Endothelial cell of umbilical vein (primary cell): Measurements from ENCODE around the gene MMP14. TPM values are rescaled to one million over a fixed set of nuclear protein-coding genes. Genes with fewer than 3 reads are reported as not detected.
"Not testable (repeated sequence)": the region's sequence is repeated elsewhere in the genome, so short reads cannot be mapped to it uniquely, and the experiment has no call there.

Experiments
- BruUV-seq: library from RNA; stranded (reverse); fragments of 400-500 nt; replicated peaks from 2 replicates; lab custom pipeline; 2021; lab: Mats Ljungman, UMichigan
- CTCF ChIA-PET: fragments of 300-600, 350-600 bp; sonication (Branson Sonifier 250); formaldehyde crosslinking; loops from one replicate; lab custom pipeline; 2021; ENCODE audit warnings: antibody characterized with exemption, inconsistent platforms; lab: Charles Lee
- POLR2A ChIA-PET: fragments of 300-600, 350-600 bp; sonication (Branson Sonifier 250); formaldehyde crosslinking; loops from one replicate; lab custom pipeline; 2021; ENCODE audit warnings: antibody characterized with exemption, inconsistent platforms; lab: Charles Lee
- DNase-seq: peaks from one replicate; pipeline ENCODE4 v3.0.0-alpha.2; 2011; ENCODE audit warnings: low read depth, low spot score
- FAIRE-seq: peaks from 2 replicates; lab custom pipeline; 2011; peaks lifted over from hg19 to GRCh38; lab: Jason Lieb, UNC
- H2AFZ ChIP-seq: 2 replicates; pipeline ENCODE4 v1.6.0; 2012; ENCODE audit warnings: low read depth, low read length, control low read depth, inconsistent platforms
- H3K27ac ChIP-seq: 2 replicates; pipeline ENCODE4 v1.5.1; 2011; ENCODE audit warnings: low read depth, mild to moderate bottlenecking, control low read depth, low read length, moderate library complexity; ENCODE audit not compliant: insufficient read depth
- H3K27me3 ChIP-seq, 2 experiments: 2 replicates each; pipeline versions ENCODE4 v1.6.0 to v1.6.1; 2011; ENCODE audit warnings: low read length in 2 of 2, mixed read lengths in 1 of 2; ENCODE audit not compliant: control insufficient read depth in 2 of 2, insufficient read depth in 2 of 2
- H3K36me3 ChIP-seq, 2 experiments: 2 replicates in 1 of 2; 3 replicates in 1 of 2; pipeline ENCODE4 v1.5.1; 2011; ENCODE audit warnings: low read length in 2 of 2, mild to moderate bottlenecking in 1 of 2, moderate library complexity in 1 of 2; ENCODE audit not compliant: control insufficient read depth in 2 of 2, insufficient read depth in 2 of 2; ENCODE audit errors: extremely low read depth in 1 of 2
- H3K4me1 ChIP-seq: 3 replicates; pipeline ENCODE4 v1.5.1; 2011; ENCODE audit warnings: mild to moderate bottlenecking, low read length; ENCODE audit not compliant: control insufficient read depth, insufficient read depth; ENCODE audit errors: extremely low read depth
- H3K4me2 ChIP-seq: 2 replicates; pipeline ENCODE4 v1.6.1; 2011; ENCODE audit warnings: low read length, control low read depth, mixed read lengths; ENCODE audit not compliant: insufficient read depth
- H3K4me3 ChIP-seq, 3 experiments: fragments of 200-600 bp in 1 of 3; sonication (generic), shearing (Covaris generic) in 1 of 3; replicated peaks in 1 of 3; 2 replicates each; pipeline ENCODE4 v1.5.1; 2011 to 2016; ENCODE audit warnings: control low read depth in 3 of 3, low read length in 3 of 3, mild to moderate bottlenecking in 2 of 3, inconsistent platforms in 1 of 3, low read depth in 1 of 3, moderate library complexity in 1 of 3; ENCODE audit not compliant: insufficient read depth in 1 of 3
- H3K79me2 ChIP-seq: 2 replicates; pipeline ENCODE4 v1.6.0; 2012; ENCODE audit warnings: low read length, inconsistent platforms; ENCODE audit not compliant: control insufficient read depth, insufficient read depth
- H3K9ac ChIP-seq: replicated peaks from 2 replicates; pipeline ENCODE3; 2011; ENCODE audit warnings: low read length, control low read depth; ENCODE audit not compliant: insufficient read depth; ENCODE audit errors: extremely low read depth
- H3K9me1 ChIP-seq: replicated peaks from 3 replicates; pipeline ENCODE4 v1.6.0; 2011; ENCODE audit warnings: mild to moderate bottlenecking, low read length; ENCODE audit not compliant: control insufficient read depth, insufficient read depth; ENCODE audit errors: extremely low read depth
- H3K9me3 ChIP-seq: replicated peaks from 2 replicates; pipeline ENCODE4 v1.5.1; 2012; ENCODE audit warnings: low read length, inconsistent platforms; ENCODE audit not compliant: control insufficient read depth, insufficient read depth
- H4K20me1 ChIP-seq: replicated peaks from 2 replicates; pipeline ENCODE3; 2011; ENCODE audit warnings: mild to moderate bottlenecking, low read length; ENCODE audit not compliant: control insufficient read depth, insufficient read depth; ENCODE audit errors: extremely low read depth
- EZH2 ChIP-seq: IDR thresholded peaks from 2 replicates; pipeline ENCODE4 v1.6.1; 2012; ENCODE audit warnings: borderline replicate concordance, low read depth, mild to moderate bottlenecking, moderate library complexity, low read length, inconsistent platforms; ENCODE audit not compliant: severe bottlenecking
- FOS ChIP-seq: IDR thresholded peaks from 2 replicates; pipeline ENCODE4 v1.6.1; 2011; ENCODE audit warnings: mild to moderate bottlenecking, low read length, moderate library complexity, borderline replicate concordance; ENCODE audit not compliant: insufficient read depth
- JUN ChIP-seq: IDR thresholded peaks from 2 replicates; pipeline ENCODE4 v1.6.1; 2011; ENCODE audit warnings: borderline replicate concordance, low read depth; ENCODE audit not compliant: insufficient read length, insufficient read depth
- POLR2A ChIP-seq: IDR thresholded peaks from 2 replicates; pipeline ENCODE4 v1.6.1; 2012; ENCODE audit warnings: low read depth, mild to moderate bottlenecking, control low read depth, low read length
- POLR2AphosphoS5 ChIP-seq: IDR thresholded peaks from 2 replicates; pipeline ENCODE4 v1.6.1; 2012; ENCODE audit warnings: low read depth, mild to moderate bottlenecking, control low read depth, low read length, moderate library complexity; ENCODE audit not compliant: insufficient read depth
- dilution Hi-C: fragments of 300-500 bp; cut with MboI; formaldehyde crosslinking; loops from one replicate; pipeline ENCODE4 v1.15.0; 2019; ENCODE audit warnings: low sequenced_read_pairs; ENCODE audit not compliant: extremely low pct_ligation_motif_present
- intact Hi-C: fragments of 100-400 bp; cut with micrococcal nuclease; formaldehyde crosslinking; loops from one replicate; pipeline ENCODE4 v1.10.0; 2022
- polyA plus RNA-seq, 4 experiments: library from polyadenylated mRNA; depleted of rRNA in 3 of 4; stranded (reverse) in 3 of 4; unstranded in 1 of 4; fragments of >200 nt; gene quantifications; 2 replicates each; pipeline versions ENCODE4 v1.2.1 to v1.2.3, GENCODE V29; 2011 to 2012; ENCODE audit warnings: missing spikeins in 1 of 4
- total RNA-seq: library from RNA; stranded (reverse); gene quantifications from 2 replicates; pipeline ENCODE4 v1.2.3, GENCODE V29; 2021
- TF ChIP-seq, protein P1 (sequence below), 2 donors: IDR thresholded peaks; 1 replicate in 1 of 2; 2 replicates in 1 of 2; pipeline ENCODE4 v1.5.1; 2011; ENCODE audit warnings: low read length in 2 of 2, mild to moderate bottlenecking in 2 of 2, moderate library complexity in 2 of 2, control low read depth in 1 of 2, inconsistent platforms in 1 of 2, low read depth in 1 of 2; ENCODE audit not compliant: insufficient read depth in 1 of 2; ENCODE audit errors: extremely low read depth in 1 of 2

Gene MMP14
- total and polyA plus RNA-seq, 2 donors (not counting 3 experiments of a cell fraction or from before 2014, with no cell fraction given) = 506 to 603 TPM

DNA sequence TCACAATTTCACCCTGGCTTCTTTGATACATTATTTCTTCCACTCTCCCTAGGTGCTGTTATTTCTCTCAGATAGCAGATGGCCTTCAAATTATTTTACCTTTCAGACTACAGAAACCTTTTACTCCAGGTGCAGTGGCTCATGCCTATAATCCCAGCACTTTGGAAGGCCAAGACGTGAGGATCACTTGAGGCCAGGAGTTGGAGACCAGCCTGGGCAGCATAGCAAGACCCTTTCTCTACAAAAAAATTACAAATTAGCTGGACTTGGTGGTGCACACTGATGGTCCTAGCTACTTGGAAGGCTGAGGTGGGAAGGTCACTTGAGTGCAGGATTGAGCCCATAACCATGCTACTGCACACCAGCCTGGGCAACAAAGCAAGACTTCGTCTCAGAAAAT, 44.2 kb upstream of the MMP14 start:
- no peak overlapping the region for H2AFZ ChIP-seq
- DNase-seq = no peak
- no peak for FAIRE-seq
- H3K4me1 ChIP-seq = no peaks in the 10 kb centered on the region
- intact Hi-C loops = no loop called here
- no peaks in the 10 kb centered on the region for H3K9me1 ChIP-seq
- no peak overlapping the region for H3K4me3 ChIP-seq
- dilution Hi-C loops = no loop called here
- no peaks in the 10 kb centered on the region for H3K9me3 ChIP-seq
- BruUV-seq = no TSS peak
- POLR2A ChIA-PET = no interaction called here
- H4K20me1 ChIP-seq = no peaks in the 10 kb centered on the region
- peaks cover 0 to 3% of the 10 kb centered on the region in 2 experiments for H3K36me3 ChIP-seq
- H3K9ac ChIP-seq = no peak overlapping the region
- H3K4me2 ChIP-seq = no peak overlapping the region
- no peaks in the 10 kb centered on the region for H3K79me2 ChIP-seq
- peaks cover 0 to 5% of the 10 kb centered on the region in 2 experiments for H3K27me3 ChIP-seq
- no peak for TF ChIP-seq JUN
- TF ChIP-seq POLR2AphosphoS5 = no peak
- TF ChIP-seq POLR2A = no peak
- no peak for TF ChIP-seq EZH2
- TF ChIP-seq, protein P1, sequence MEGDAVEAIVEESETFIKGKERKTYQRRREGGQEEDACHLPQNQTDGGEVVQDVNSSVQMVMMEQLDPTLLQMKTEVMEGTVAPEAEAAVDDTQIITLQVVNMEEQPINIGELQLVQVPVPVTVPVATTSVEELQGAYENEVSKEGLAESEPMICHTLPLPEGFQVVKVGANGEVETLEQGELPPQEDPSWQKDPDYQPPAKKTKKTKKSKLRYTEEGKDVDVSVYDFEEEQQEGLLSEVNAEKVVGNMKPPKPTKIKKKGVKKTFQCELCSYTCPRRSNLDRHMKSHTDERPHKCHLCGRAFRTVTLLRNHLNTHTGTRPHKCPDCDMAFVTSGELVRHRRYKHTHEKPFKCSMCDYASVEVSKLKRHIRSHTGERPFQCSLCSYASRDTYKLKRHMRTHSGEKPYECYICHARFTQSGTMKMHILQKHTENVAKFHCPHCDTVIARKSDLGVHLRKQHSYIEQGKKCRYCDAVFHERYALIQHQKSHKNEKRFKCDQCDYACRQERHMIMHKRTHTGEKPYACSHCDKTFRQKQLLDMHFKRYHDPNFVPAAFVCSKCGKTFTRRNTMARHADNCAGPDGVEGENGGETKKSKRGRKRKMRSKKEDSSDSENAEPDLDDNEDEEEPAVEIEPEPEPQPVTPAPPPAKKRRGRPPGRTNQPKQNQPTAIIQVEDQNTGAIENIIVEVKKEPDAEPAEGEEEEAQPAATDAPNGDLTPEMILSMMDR (IDR thresholded peaks at IDR 0.05; ENCODE audit: extremely low read depth in 1 of 2, insufficient read depth in 1 of 2, low read depth in 1 of 2, low read length in 2 of 2) = no peak
- no peak for TF ChIP-seq FOS
- CTCF ChIA-PET = interaction anchor here (1.0 to 3.3 kb wide), 2 partner anchors 11 to 134 kb away, joined by 3 to 9 read pairs; no protein-coding TSS in a partner anchor
- H3K27ac ChIP-seq = no peak overlapping the region

DNA sequence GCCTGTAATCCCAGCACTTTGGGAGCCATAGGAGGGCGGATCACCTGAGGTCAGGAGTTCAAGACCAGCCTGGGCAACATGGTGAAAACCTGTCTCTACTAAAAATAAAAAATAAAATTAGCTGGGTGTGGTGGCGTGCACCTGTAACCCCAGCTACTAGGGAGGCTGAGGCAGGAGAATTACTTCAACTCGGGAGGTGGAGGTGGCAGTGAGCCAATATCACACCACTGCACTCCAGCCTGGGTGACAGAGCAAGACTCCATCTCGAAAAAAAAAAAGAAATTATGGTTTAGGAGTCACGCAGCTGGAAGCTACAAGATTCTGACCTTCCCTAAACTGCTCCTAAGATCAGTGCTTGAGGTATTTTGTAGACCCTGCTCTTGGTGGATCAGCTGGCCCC, 42.8 kb upstream of the MMP14 start:
- BruUV-seq, H3K4me3 ChIP-seq, H3K4me2 ChIP-seq, H2AFZ ChIP-seq, H3K4me1 ChIP-seq, DNase-seq, POLR2A ChIA-PET, H3K27me3 ChIP-seq, FAIRE-seq, intact Hi-C loops, H3K36me3 ChIP-seq, H3K27ac ChIP-seq, H3K9ac ChIP-seq, H3K9me3 ChIP-seq, H4K20me1 ChIP-seq, H3K79me2 ChIP-seq, dilution Hi-C loops, H3K9me1 ChIP-seq: not testable (repeated sequence)
- CTCF ChIA-PET = interaction anchor here (1.3 kb wide), 1 partner anchor 223 kb away, joined by 5 read pairs; no protein-coding TSS in a partner anchor
